H9 (cell line): ENCODE data around the gene NT5C3B. TPM values are rescaled to one million over a fixed set of nuclear protein-coding genes. Genes with fewer than 3 reads are reported as not detected.

Source experiments
- DNase-seq: peaks from one replicate; pipeline ENCODE4 v3.0.0-alpha.2; 2017
- H2AFZ ChIP-seq: one replicate; pipeline ENCODE4 v1.6.1; 2013; ENCODE audit warnings: mild to moderate bottlenecking, low read length, control low read depth, moderate library complexity
- H2AK5ac ChIP-seq: 2 replicates; pipeline ENCODE4 v1.6.1; 2013; ENCODE audit warnings: low read length, control low read depth, mixed read lengths; ENCODE audit not compliant: insufficient read length
- H2BK120ac ChIP-seq: one replicate; pipeline ENCODE4 v1.6.1; 2013; ENCODE audit warnings: low read depth, mild to moderate bottlenecking, low read length, control low read depth, inconsistent platforms; ENCODE audit not compliant: poor library complexity, severe bottlenecking
- H2BK12ac ChIP-seq: 2 replicates; pipeline ENCODE4 v1.6.1; 2013; ENCODE audit warnings: low read length, control low read depth, mixed read lengths, low read depth; ENCODE audit not compliant: insufficient read length
- H2BK15ac ChIP-seq: 2 replicates; pipeline ENCODE4 v1.6.1; 2013; ENCODE audit warnings: low read depth, low read length, control low read depth
- H2BK20ac ChIP-seq: one replicate; pipeline ENCODE4 v1.6.1; 2013; ENCODE audit warnings: low read depth, mild to moderate bottlenecking, low read length, control low read depth, inconsistent platforms; ENCODE audit not compliant: poor library complexity, severe bottlenecking
- H2BK5ac ChIP-seq: 2 replicates; pipeline ENCODE4 v1.6.1; 2013; ENCODE audit warnings: low read length, control low read depth, mixed read lengths; ENCODE audit not compliant: insufficient read length
- H3K14ac ChIP-seq: 2 replicates; pipeline ENCODE4 v1.6.1; 2013; ENCODE audit warnings: low read length, control low read depth; ENCODE audit not compliant: insufficient read depth
- H3K18ac ChIP-seq: 2 replicates; pipeline ENCODE4 v1.6.1; 2013; ENCODE audit warnings: low read depth, mild to moderate bottlenecking, mixed read lengths, low read length, control low read depth; ENCODE audit not compliant: insufficient read length
- H3K23ac ChIP-seq: 2 replicates; pipeline ENCODE4 v1.6.1; 2013; ENCODE audit warnings: low read length, control low read depth, mixed read lengths, low read depth; ENCODE audit not compliant: insufficient read length
- H3K23me2 ChIP-seq: 2 replicates; pipeline ENCODE4 v1.6.1; 2013; ENCODE audit warnings: low read depth, mild to moderate bottlenecking, mixed read lengths, low read length, control low read depth; ENCODE audit not compliant: insufficient read length, poor library complexity, severe bottlenecking
- H3K27ac ChIP-seq: 2 replicates; pipeline ENCODE4 v1.5.1; 2013; ENCODE audit warnings: low read length, control low read depth, mixed read lengths, low read depth; ENCODE audit not compliant: insufficient read length
- H3K27me3 ChIP-seq: 2 replicates; pipeline ENCODE4 v1.6.1; 2013; ENCODE audit warnings: low read length, control low read depth, inconsistent platforms; ENCODE audit not compliant: insufficient read depth
- H3K4ac ChIP-seq: 2 replicates; pipeline ENCODE4 v1.6.1; 2013; ENCODE audit warnings: low read depth, mild to moderate bottlenecking, control low read depth, inconsistent platforms, low read length, moderate library complexity
- H3K4me1 ChIP-seq: 2 replicates; pipeline ENCODE4 v1.6.1; 2013; ENCODE audit warnings: low read length, control low read depth, inconsistent platforms; ENCODE audit not compliant: insufficient read depth
- H3K4me2 ChIP-seq: 2 replicates; pipeline ENCODE4 v1.6.1; 2013; ENCODE audit warnings: low read length, control low read depth, mixed read lengths; ENCODE audit not compliant: insufficient read length, insufficient read depth
- H3K56ac ChIP-seq: 2 replicates; pipeline ENCODE4 v1.6.1; 2013; ENCODE audit warnings: low read depth, mild to moderate bottlenecking, mixed read lengths, low read length, control low read depth; ENCODE audit not compliant: insufficient read length
- H3K79me1 ChIP-seq: 2 replicates; pipeline ENCODE4 v1.6.1; 2013; ENCODE audit warnings: low read depth, mild to moderate bottlenecking, moderate library complexity, low read length, control low read depth, inconsistent platforms; ENCODE audit not compliant: insufficient read depth, poor library complexity, severe bottlenecking
- H3K79me2 ChIP-seq: 2 replicates; pipeline ENCODE4 v1.6.1; 2013; ENCODE audit warnings: low read length, control low read depth, inconsistent platforms; ENCODE audit not compliant: insufficient read depth
- H3K9ac ChIP-seq: 2 replicates; pipeline ENCODE4 v1.6.1; 2013; ENCODE audit warnings: low read length, control low read depth, mixed read lengths; ENCODE audit not compliant: insufficient read length; ENCODE audit errors: extremely low read depth
- H3K9me3 ChIP-seq: one replicate; pipeline ENCODE4 v1.6.1; 2013; ENCODE audit warnings: low read depth, low read length, inconsistent platforms; ENCODE audit not compliant: control insufficient read depth
- H3T11ph ChIP-seq: one replicate; pipeline ENCODE4 v1.6.1; 2013; ENCODE audit warnings: mild to moderate bottlenecking, low read length, control low read depth, inconsistent platforms
- H4K20me1 ChIP-seq: one replicate; pipeline ENCODE4 v1.6.1; 2013; ENCODE audit not compliant: control insufficient read depth, insufficient read length, insufficient read depth
- H4K5ac ChIP-seq: 2 replicates; pipeline ENCODE4 v1.6.1; 2013; ENCODE audit warnings: low read depth, mild to moderate bottlenecking, mixed read lengths, low read length, control low read depth; ENCODE audit not compliant: insufficient read length
- H4K8ac ChIP-seq: replicated peaks from 2 replicates; pipeline ENCODE4 v1.6.1; 2013; ENCODE audit warnings: low read length, control low read depth, mixed read lengths, low read depth; ENCODE audit not compliant: insufficient read length
- H4K91ac ChIP-seq: 2 replicates; pipeline ENCODE4 v1.6.1; 2013; ENCODE audit warnings: low read depth, mild to moderate bottlenecking, moderate library complexity, mixed read lengths, low read length, control low read depth; ENCODE audit not compliant: insufficient read length
- H3K27ac Mint-ChIP-seq, 3 experiments: 2 replicates in 2 of 3; 3 replicates in 1 of 3; pipeline ENCODE4 v1.8.0; 2020 to 2021; ENCODE audit warnings: mixed read lengths in 3 of 3, mild to moderate bottlenecking in 1 of 3, moderate library complexity in 1 of 3
- H3K27me3 Mint-ChIP-seq: 2 replicates; pipeline ENCODE4 v1.8.0; 2021; ENCODE audit warnings: low read depth, mild to moderate bottlenecking, moderate library complexity, mixed read lengths
- H3K36me3 Mint-ChIP-seq, 3 experiments: 2 replicates in 2 of 3; 3 replicates in 1 of 3; pipeline ENCODE4 v1.8.0; 2020 to 2021; ENCODE audit warnings: low read depth in 3 of 3, mixed read lengths in 3 of 3; ENCODE audit not compliant: insufficient read depth in 1 of 3
- H3K4me1 Mint-ChIP-seq, 2 experiments: 2 replicates each; pipeline ENCODE4 v1.8.0; 2020; ENCODE audit warnings: mixed read lengths in 2 of 2
- H3K4me3 Mint-ChIP-seq, 2 experiments: 2 replicates in 1 of 2; 3 replicates in 1 of 2; pipeline ENCODE4 v1.8.0; 2020 to 2021; ENCODE audit warnings: mild to moderate bottlenecking in 2 of 2, mixed read lengths in 2 of 2, moderate library complexity in 1 of 2
- H3K9me3 Mint-ChIP-seq, 2 experiments: 2 replicates in 1 of 2; 3 replicates in 1 of 2; pipeline ENCODE4 v1.8.0; 2020; ENCODE audit warnings: mild to moderate bottlenecking in 2 of 2, mixed read lengths in 2 of 2, moderate library complexity in 1 of 2
- CTCF ChIP-seq: fragments of 200-600 bp; sonication (generic); conservative IDR thresholded peaks from 3 replicates; pipeline ENCODE4 v1.8.0; 2021; ENCODE audit warnings: antibody characterized with exemption, mild to moderate bottlenecking
- WGBS: extraction: QIAGEN DNeasy Blood & Tissue Kit; methylation state at CpG from one replicate; pipeline ENCODE4 v1.1.7; 2013; ENCODE audit warnings: missing lambda C conversion rate, low lambda C conversion rate, mixed read lengths; ENCODE audit not compliant: insufficient read length; ENCODE audit errors: extremely low coverage; 5-methylcytosine and 5-hydroxymethylcytosine counted together
- total RNA-seq: library from RNA; stranded (reverse); gene quantifications from 2 replicates; pipeline ENCODE4 v1.2.1, GENCODE V29; 2021

Gene NT5C3B
- total RNA-seq, 1 experiment from 2014 or later = 76.1 TPM

DNA sequence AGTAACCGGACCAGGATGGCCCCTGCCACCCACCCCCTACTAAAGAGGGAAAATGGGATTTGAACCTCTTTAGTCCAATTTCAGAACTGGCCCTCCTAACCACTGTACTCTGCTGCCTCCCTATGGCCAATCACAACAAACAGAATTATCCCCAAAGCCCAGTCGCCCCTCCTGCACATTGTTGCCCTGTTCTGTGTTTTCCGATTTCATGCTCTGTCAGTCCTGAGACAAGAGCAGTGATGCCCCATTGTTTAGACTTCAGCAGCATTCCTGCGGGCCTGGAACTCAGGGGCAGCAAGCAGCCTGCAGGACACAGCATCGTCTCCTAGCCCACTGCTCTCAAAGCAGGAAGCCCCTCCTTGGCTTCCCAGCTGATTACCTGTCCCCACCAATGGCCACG is 49.7 kb upstream of the NT5C3B start:
- H4K5ac ChIP-seq = no peak overlapping the region
- H3K4me1 ChIP-seq = no peaks in the 10 kb centered on the region
- peaks cover 57 to 88% (median 82%) of the 10 kb centered on the region in 3 experiments for H3K36me3 Mint-ChIP-seq
- no peak overlapping the region for H3T11ph ChIP-seq
- no peak overlapping the region for H3K14ac ChIP-seq
- no peaks in the 10 kb centered on the region for H3K23me2 ChIP-seq
- H2BK5ac ChIP-seq = no peak overlapping the region
- H3K9me3 ChIP-seq = no peaks in the 10 kb centered on the region
- no peak overlapping the region for H2BK120ac ChIP-seq
- no peak overlapping the region for H3K23ac ChIP-seq
- H3K27me3 Mint-ChIP-seq = no peaks in the 10 kb centered on the region; the same call in 1 of the 2 replicates
- no peaks in the 10 kb centered on the region for H4K20me1 ChIP-seq
- no peak overlapping the region for H2AFZ ChIP-seq
- no peak overlapping the region for H4K8ac ChIP-seq
- no CpG with 5 or more reads among the region's 6 CpGs for WGBS
- H3K79me2 ChIP-seq = no peaks in the 10 kb centered on the region
- DNase-seq = no peak
- no peak overlapping the region for H3K18ac ChIP-seq
- no peak overlapping the region for H2AK5ac ChIP-seq
- H2BK15ac ChIP-seq = no peak overlapping the region
- no peak overlapping the region for H3K9ac ChIP-seq
- H3K27me3 ChIP-seq = no peaks in the 10 kb centered on the region
- no peak overlapping the region for H2BK20ac ChIP-seq
- H3K4ac ChIP-seq = no peak overlapping the region
- H3K27ac ChIP-seq = no peak overlapping the region
- no peak overlapping the region for H4K91ac ChIP-seq
- no peak overlapping the region for H3K56ac ChIP-seq
- no peak overlapping the region for H2BK12ac ChIP-seq
- no peaks in the 10 kb centered on the region for H3K9me3 Mint-ChIP-seq
- no peak overlapping the region for H3K4me2 ChIP-seq
- peak; percentile 46 for TF ChIP-seq CTCF
- peaks cover 0 to 9% of the 10 kb centered on the region in 2 experiments; a peak in 3 of 4 replicates for H3K4me1 Mint-ChIP-seq
- no peaks in the 10 kb centered on the region for H3K79me1 ChIP-seq
- no peak overlapping the region for H3K4me3 Mint-ChIP-seq
- peak overlapping the region in 1 of 3 experiments; percentile 15; a peak in 2 of 7 replicates for H3K27ac Mint-ChIP-seq
